Femur (tissue), 1 donor: Measurements from ENCODE around the gene RPS10.
"Not testable (repeated sequence)": the region's sequence is repeated elsewhere in the genome, so short reads cannot be mapped to it uniquely, and the experiment has no call there.

Source experiments
- DNase-seq: peaks from one replicate; pipeline ENCODE4 v3.0.0-alpha.2; 2017

RPS10 gene

DNA sequence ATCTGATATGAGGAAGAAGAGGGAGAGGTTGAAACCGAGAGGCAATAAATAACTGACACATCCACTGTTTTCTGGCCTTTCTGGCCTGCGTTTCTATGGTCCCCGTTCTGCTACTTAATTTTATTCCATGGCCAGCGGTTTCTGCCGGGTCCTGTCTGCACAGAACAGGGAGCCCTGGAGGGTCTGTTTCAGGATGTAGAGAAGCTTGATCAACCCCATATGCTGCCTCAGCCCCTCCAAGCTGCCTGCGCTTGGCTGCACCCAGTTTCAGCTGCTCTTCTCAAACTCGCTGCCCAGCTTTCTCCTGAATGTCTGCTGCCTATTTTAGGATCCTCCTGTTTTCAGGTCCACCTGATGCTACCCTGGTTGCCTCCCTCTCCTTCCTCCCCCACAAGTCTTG, 21.5 kb upstream of the RPS10 start:
- DNase-seq, result no peak

DNA sequence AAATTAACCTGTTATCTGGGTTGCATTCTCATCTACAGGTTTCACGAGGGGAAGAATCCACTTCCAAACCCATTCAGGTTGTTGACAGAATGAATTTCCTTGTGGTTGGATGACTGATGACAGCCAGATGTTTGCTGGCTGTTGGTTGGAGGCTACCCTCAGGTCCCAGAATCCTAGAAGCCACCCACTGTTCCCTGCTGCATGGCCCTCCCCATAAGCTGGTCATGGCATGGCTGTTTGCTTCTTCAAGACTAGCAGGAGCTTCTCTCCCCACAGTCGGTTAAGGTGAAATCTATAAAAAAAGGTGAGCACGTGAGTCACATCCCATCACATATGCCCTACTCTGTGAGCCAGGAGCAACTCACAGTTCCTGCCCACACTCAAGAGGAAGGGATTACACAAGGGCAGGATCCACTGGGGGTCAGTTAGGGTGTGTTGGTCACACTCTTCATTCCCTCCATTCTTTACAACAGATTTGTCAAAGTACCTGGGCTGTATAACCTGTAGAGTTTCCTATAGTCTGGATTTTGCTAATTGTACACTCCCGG, 19.5 kb upstream of the RPS10 start:
- DNase-seq, result no peak

DNA sequence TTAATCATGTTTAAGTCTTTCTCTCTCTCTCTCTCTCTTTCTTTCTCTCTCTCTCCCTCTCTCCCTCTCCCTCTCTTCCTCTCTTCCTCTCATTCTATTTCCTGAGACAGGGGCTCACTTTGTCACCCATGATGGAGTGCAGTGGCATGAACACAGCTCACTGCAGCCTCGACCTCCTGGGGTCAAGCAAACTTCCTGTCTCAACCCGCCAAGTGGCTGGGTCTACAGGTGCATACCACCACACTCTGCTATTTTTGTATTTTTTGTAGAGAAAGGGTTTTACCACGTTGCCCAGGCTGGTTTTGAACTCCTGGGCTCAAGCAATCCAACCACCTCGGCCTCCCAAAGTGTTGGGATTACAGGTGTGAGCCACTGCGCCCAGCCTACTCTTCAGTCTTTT, 15.7 kb upstream of the RPS10 start:
- DNase-seq, result no peak

DNA sequence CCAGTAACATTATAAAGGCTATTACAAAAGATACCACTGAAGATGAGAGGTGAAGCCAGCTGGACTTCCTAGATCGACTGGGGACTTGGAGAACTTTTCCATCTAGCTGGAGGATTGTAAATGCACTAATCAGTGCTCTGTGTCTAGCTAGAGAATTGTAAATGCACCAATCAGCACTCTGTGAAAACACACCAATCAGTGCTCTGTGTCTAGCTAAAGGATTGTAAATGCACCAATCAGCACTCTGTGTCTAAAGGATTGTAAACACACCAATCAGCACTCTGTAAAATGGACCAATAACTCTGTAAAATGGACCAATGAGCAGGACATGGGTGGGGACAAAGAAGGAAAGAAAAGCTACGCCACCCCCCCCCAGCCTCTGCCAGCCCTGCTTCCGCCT, 13.6 kb upstream of the RPS10 start:
- DNase-seq, result no peak

DNA sequence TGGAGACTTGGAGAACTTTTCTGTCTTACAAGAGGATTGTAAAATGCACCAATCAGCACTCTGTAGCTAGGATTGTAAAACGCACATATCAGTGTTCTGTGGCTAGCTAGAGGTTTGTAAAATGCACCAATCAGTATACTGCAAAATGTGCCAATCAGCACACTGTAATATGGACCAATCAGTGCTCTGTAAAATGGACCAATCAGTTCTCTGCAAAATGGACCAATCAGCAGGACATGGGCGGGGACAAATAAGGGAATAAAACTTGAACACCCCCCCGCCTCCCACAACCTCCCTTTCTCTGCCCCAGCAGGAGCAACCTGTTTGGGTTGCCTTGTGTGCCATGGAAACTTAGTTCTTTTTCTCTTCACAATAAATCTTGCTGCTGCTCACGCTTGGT, 12.8 kb upstream of the RPS10 start:
- no peak for DNase-seq

DNA sequence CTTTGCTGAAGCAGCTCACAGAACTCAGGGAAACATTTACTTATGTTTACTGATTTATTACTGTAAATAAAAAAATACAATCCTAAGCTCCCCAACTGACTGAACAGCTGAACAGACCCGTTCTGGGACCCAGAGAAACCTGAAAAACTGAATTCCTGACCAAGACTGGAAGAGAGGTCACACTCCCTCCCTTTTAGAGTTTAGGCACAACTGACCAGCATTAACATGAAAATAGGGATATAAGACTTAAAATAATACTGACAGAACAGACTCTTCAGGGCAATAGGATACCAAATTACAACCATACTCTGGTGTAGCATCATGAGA, 11.7 kb upstream of the RPS10 start:
- DNase-seq, result no peak

DNA sequence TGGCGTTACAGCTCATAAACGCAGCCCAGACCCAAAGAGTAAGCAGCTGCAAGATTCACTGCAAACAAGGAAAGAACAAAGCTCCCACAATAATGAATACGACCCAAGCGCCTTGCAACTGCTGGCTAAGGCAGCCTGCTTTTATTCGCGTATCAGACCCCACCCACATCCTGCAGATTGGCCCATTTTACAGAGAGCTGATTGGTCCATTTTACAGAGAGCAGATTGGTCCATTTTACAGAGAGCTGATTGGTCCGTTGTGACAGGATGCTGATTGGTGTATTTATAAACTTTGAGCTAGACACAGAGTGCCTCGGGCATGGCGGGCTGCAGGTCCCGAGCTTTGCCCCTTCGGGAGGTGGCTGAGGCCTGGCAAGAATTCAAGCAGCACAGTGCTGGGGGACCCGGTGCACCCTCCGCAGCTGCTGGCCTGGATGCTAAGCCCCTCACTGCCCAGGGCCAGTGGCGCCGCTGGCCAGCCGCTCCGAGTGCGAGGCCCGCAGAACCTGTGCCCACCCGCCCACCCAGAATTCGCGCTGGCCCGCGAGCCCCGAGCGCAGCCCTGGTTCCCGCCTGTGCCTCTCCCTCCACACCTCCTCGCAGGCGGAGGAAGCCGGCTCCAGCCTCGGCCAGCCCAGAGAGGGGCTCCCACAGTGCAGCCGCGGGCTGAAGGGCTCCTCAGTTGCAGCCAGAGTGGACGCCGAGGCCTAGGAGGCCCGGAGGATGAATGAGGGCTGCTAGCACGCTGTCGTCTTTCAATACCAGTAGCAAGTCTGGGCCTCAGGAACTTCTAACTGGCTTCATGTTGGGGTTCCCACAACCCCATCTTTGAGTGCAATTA, 11.2 kb upstream of the RPS10 start:
- no peak for DNase-seq

- DNase-seq, result no peak
Measured at GRCh38 chr6:34435916-34436315, 10.0 kb upstream of the RPS10 start.

GRCh38 chr6:34425132-34425497, 754 bp downstream of the RPS10 start:
- no peak for DNase-seq

GRCh38 chr6:34424200-34425131, 1.4 kb downstream of the RPS10 start:
- DNase-seq, result no peak

DNA sequence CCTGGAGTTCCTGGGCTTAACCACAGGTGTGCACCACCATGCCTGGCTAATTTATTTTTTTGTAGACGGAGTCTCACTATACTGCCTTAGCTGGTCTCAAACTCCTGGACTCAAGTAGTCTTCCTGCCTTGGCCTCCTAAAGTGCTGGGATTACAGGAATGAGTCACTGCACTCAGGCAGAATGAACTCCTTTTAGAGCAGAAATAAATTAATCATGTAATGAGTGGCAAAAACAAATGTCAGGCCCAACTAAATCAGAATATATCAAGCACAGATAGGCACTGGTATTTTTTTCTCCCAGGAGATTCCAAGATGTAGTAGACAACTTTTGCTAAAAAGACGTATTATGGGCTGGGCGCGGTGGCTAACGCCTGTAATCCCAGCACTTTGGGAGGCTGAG, 2.6 kb downstream of the RPS10 start:
- no peak for DNase-seq

DNA sequence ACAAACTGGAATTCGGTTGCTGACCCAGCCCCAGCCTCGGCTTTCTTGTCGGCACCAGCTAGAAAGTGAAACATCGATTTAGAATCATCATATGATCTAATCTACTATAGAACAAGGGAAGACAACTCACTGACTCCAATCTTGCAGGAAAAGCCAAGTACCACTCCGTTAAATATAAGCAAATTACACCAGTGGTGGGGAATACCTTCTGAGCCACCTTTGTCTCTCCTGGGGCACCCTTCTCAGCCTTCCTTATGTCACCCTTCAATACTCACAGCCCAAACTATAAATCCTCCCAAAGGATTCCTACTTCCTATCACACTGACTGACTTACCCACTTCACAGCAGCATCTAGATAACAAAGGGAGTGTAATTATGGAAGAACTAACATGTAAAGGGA, 7.5 kb downstream of the RPS10 start:
- no peak for DNase-seq

DNA sequence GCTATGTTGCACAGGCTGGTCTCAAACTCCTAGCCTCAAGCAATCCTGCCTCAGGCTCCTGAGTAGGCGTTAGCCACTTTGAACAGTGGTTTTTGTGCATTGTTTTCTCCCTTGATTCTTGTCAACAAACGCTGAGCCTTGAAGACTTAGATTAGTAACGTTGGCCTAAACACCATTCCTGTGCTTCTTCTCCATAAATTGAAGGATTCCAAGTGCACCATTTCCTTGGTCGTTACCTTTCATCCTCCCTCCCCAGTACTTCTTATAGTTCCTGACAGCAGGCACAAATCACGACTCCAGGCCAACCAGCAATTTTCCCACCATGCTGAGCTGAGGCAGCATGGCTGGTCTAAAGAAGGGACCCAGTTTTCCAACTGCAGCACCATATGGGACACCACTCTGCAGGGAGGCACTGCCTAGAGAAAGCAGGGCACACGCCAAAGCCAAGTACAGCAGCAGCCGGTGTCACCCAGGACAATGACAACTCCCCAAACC, 8.9 kb downstream of the RPS10 start:
- DNase-seq, result no peak

- DNase-seq, result peak; percentile 75
Measured at GRCh38 chr6:34414999-34415858, 10.6 kb downstream of the RPS10 start.

DNA sequence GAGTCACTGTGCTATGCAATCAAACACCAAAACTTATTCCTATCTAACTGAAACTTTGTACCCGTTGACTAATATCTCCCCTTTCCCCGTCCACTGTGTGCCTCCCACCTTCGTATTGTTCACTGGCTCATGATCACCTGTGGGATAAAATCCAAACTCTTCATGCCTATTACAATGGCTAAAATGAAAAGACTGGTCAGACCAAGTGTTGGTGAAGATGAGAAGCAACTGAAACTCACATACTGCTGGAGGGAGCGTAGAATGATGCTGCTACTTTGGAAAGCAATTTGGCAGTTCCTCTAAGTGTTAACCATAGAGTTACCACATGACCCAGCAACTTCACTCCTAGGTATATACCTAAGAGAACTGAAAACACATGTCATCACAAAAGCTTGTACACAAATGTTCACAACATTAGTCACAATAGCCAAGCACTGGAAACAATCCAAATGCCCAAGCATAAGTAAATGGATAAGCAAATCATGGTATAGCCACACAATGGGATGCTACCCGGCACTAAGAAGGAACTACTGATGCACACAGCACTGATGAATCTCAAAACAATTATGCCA, 13.1 kb downstream of the RPS10 start:
- no peak for DNase-seq

DNA sequence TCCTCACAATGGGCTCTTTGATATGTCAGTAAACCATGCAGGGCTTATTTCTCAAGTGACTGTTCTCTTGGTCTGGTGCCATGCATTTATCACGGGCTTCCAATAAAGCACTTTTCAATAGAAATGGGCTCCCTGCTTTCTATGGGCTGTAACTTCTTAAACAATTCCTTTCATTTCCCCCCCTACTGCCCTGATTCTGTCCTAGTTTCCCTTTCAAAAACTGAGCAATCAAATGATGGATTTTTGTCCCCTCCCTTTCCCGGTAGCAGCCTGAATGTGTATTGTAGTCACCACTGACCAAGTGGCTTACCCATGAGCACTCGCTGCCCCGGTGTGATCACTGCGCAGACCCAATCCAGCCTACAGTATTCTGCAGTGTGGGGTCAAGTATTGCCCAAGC, 13.9 kb downstream of the RPS10 start:
- no peak for DNase-seq

DNA sequence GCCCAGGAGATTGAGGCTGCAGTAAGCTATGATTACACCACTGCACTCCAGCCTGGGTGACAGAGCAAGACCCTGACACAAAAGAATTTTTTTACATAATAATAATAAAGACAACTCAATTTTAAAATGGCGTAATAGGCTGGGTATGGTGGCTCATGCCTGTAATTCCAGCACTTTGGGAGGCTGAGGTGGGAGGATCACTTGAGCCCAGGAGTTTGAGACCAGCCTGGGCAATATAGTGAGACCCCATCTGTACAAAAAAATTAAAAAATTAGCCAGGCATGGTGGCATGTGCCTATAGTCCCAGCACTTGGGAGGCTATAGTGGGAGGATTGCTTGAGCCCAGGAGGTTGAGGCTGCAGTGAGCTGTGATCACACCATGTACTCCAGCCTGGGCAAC, 18.0 kb downstream of the RPS10 start:
- not testable (repeated sequence) for DNase-seq

GRCh38 chr6:34396518-34396917, 29.4 kb downstream of the RPS10 start:
- DNase-seq, result no peak

GRCh38 chr6:34393966-34394305, 31.9 kb downstream of the RPS10 start:
- no peak for DNase-seq

DNA sequence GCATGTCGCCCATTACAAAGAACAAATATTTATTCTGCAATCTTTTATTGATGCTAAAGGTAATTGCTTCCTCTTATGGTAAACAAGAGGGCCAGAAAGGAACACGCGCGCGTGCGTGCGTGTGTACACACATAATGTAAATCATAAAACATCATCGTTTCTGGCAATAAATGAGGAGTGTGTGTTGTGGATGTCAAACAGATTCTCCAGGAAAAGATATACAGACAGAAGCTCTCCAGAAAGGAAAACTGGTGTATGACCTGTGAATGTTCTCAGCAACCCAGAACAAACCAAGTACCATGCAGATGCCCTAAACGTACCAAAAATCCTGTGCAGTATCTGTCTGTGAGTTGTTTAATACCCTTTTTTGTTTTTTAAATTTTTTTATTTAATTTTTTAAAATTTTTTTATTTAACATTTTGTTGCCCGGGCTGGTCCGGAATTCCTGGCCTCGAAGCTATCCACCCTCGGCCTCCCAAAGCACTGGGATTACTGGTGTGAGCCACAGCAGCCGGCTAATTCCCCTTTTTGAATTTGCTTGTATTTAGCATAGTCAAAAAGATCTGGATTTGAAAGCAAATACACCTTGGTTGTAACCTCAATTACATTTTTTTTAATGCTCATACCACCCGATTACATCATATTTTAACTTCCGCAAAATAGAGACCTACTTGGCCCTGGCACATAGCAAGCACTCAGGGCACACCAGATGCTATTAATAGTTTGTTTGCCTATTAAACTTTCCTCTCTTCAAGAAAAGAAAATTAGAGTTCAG, 32.5 kb downstream of the RPS10 start:
- no peak for DNase-seq

DNA sequence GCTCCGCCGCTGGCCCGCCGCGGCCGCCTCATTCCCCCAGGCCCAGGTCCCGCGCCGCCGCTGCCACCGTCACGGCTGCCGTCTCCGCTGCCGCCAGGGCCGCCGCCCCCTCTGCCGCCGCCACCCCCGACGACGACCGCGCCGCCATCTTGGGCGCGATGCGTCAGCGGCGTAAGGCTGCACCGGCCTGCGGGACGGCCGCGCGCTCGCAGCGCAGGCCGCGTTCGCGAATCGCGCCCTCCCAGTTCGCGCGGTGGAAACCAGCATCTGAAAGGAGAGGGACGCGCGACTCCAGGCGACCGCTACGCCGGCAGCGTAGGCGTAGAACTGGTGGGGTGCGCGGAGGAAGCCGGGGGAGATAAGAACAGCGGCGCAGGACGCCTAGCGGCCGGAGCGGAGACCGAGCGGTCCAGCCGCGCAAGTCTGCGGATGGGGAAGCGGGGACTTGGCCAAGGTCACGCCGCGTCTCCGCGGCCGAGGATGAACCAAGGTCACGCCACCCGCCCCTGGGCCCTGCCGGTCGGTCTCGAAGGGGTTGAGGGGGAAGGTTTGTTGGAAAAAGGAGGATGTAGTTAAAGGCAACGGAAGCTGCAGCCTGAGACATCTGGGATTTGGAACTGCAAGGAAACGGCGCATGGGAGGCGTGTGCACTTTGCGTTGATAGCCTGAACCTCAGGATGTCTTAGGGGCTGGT, 33.2 kb downstream of the RPS10 start, which contains the start of gene NUDT3:
TSS of gene NUDT3 (minus strand) at position 173 of the 694 bp plus-strand sequence. CDS start 307 bp downstream, outside the sequence.
- DNase-seq, result peak; percentile 98
